Fibroblast of lung (primary cell): ENCODE results near the gene ZNF565.

Source experiments
- CTCF ChIP-seq, 2 donors: IDR thresholded peaks in 1 of 2; conservative IDR thresholded peaks in 1 of 2; 1 replicate in 1 of 2; 2 replicates in 1 of 2; pipeline ENCODE4 v1.5.1; 2011 to 2012; ENCODE audit warnings: low read length in 2 of 2, control low read depth in 1 of 2, inconsistent platforms in 1 of 2, low read depth in 1 of 2, mild to moderate bottlenecking in 1 of 2
- EZH2 ChIP-seq: IDR thresholded peaks from 2 replicates; pipeline ENCODE4 v1.5.1; 2012; ENCODE audit warnings: low read length, control low read depth, mild to moderate bottlenecking; ENCODE audit errors: missing control alignments

- TF ChIP-seq CTCF (conservative IDR thresholded peaks at IDR 0.05 in 1 of 2, IDR thresholded peaks at IDR 0.05 in 1 of 2; ENCODE audit: low read depth in 1 of 2, low read length in 2 of 2) (no peak), EZH2 (no peak)
Measured at GRCh38 chr19:36144624-36145023, 69.8 kb downstream of the ZNF565 start.
